ENCODE results near the gene HOXA10.

DNA sequence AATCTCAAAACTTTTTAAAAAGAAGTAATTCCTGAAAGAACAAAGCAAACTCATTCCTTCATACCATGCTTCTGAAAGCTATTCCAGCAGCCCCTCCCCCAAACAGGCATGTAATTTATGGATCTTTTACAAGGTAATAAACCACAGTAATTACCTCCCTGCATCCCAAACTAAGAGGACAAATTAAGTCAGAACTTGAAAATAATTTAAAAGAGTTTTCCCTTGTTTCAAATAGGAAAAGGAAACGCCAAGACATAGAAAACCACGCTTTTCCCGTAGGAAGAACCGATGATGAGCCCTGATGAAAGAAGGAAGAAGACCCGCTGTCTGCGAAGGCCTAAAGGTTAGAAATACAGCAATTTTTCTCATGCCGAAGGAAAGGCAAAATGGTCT is 52.4 kb downstream of the HOXA10 start:
- TF ChIP-seq MAX (IDR thresholded peaks at IDR 0.05) (no peak), TAF1 (conservative IDR thresholded peaks at IDR 0.05) (no peak), CTCF (IDR thresholded peaks at IDR 0.05; ENCODE audit: low read depth, low read length, missing input control) (no peak), RAD21 (IDR thresholded peaks at IDR 0.05) (no peak), FOXA1 (IDR thresholded peaks at IDR 0.05) (no peak), JUND (IDR thresholded peaks at IDR 0.05) (no peak), EGR1 (IDR thresholded peaks at IDR 0.05; ENCODE audit: low read depth in 2 of 2) (no peak), YY1 (IDR thresholded peaks at IDR 0.05) (no peak)
- TF ChIP-seq, protein P1, sequence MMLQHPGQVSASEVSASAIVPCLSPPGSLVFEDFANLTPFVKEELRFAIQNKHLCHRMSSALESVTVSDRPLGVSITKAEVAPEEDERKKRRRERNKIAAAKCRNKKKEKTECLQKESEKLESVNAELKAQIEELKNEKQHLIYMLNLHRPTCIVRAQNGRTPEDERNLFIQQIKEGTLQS (IDR thresholded peaks at IDR 0.05): no peak
